IgD-negative memory B cell (primary cell): ENCODE measurements around the gene PRELID2. TPM values are rescaled to one million over a fixed set of nuclear protein-coding genes. Genes with fewer than 3 reads are reported as not detected.

Source experiments
- H3K27ac Mint-ChIP-seq, 3 donors: one replicate each; pipeline ENCODE4 v1.8.0; 2020 to 2022; ENCODE audit warnings: mild to moderate bottlenecking in 3 of 3, mixed read lengths in 3 of 3, moderate library complexity in 1 of 3
- H3K27me3 Mint-ChIP-seq: one replicate; pipeline ENCODE4 v1.8.0; 2021; ENCODE audit warnings: mixed read lengths
- H3K36me3 Mint-ChIP-seq: one replicate; pipeline ENCODE4 v1.8.0; 2020; ENCODE audit warnings: mild to moderate bottlenecking, mixed read lengths
- H3K4me1 Mint-ChIP-seq, 3 donors: one replicate each; pipeline ENCODE4 v1.8.0; 2020 to 2022; ENCODE audit warnings: mixed read lengths in 3 of 3, mild to moderate bottlenecking in 1 of 3
- H3K4me3 Mint-ChIP-seq, 4 donors: one replicate each; pipeline ENCODE4 v1.8.0; 2020 to 2022; ENCODE audit warnings: mild to moderate bottlenecking in 4 of 4, mixed read lengths in 4 of 4, moderate library complexity in 3 of 4
- H3K9me3 Mint-ChIP-seq, 3 donors: one replicate each; pipeline ENCODE4 v1.8.0; 2020 to 2021; ENCODE audit warnings: mixed read lengths in 3 of 3, mild to moderate bottlenecking in 1 of 3
- polyA plus RNA-seq: library from polyadenylated mRNA; unstranded; fragments of 300-500 nt; fragmentation: Illumina TruSeq; gene quantifications from one replicate; pipeline ENCODE4 v1.2.3, GENCODE V29; 2021

PRELID2 gene
- polyA plus RNA-seq, 1 donor from 2014 or later = 3.3 TPM

GRCh38 chr5:145711417-145711816, 123.7 kb downstream of the PRELID2 start:
- no peaks in the 10 kb centered on the region for H3K9me3 Mint-ChIP-seq
- H3K36me3 Mint-ChIP-seq = no peaks in the 10 kb centered on the region
- H3K4me1 Mint-ChIP-seq = no peaks in the 10 kb centered on the region
- H3K4me3 Mint-ChIP-seq = no peak overlapping the region
- no peaks in the 10 kb centered on the region for H3K27me3 Mint-ChIP-seq
- H3K27ac Mint-ChIP-seq = no peak overlapping the region

Other genes with a start within 250 kb of the PRELID2 start
- not detected for gene GRXCR2, start 37.7 kb upstream of the PRELID2 start, polyA plus RNA-seq
- not detected for gene SH3RF2, start 101.2 kb upstream of the PRELID2 start, polyA plus RNA-seq